Stomach (tissue), 4 donors: ENCODE data around the gene DEK.

Experiments used
- CTCF ChIP-seq, 7 experiments: fragments of 450-650 bp in 4 of 7; fragments of 200-600 bp in 3 of 7; sonication (generic) in 3 of 7; IDR thresholded peaks; one replicate each; pipeline ENCODE4 v1.5.1; 2016 to 2019; ENCODE audit warnings: antibody characterized with exemption in 7 of 7, control low read depth in 2 of 7, mild to moderate bottlenecking in 1 of 7
- EP300 ChIP-seq: sonication (generic); formaldehyde crosslinking; IDR thresholded peaks from one replicate; pipeline ENCODE4 v1.6.1; 2017; ENCODE audit warnings: antibody characterized with exemption
- POLR2A ChIP-seq, 4 donors: fragments of 450-650 bp; IDR thresholded peaks; one replicate each; pipeline ENCODE4 v1.6.1; 2016; ENCODE audit warnings: antibody characterized with exemption in 4 of 4, control low read depth in 2 of 4, mild to moderate bottlenecking in 1 of 4, moderate library complexity in 1 of 4
- POLR2AphosphoS5 ChIP-seq, 3 donors: sonication (generic); formaldehyde crosslinking; IDR thresholded peaks; one replicate each; pipeline ENCODE4 v1.6.1; 2016; ENCODE audit warnings: antibody characterized with exemption in 3 of 3

- TF ChIP-seq CTCF (IDR thresholded peaks at IDR 0.05): no peak
- TF ChIP-seq POLR2A (IDR thresholded peaks at IDR 0.05): no peak
- no peak for TF ChIP-seq POLR2AphosphoS5 (IDR thresholded peaks at IDR 0.05)
- no peak for TF ChIP-seq EP300
Observed at GRCh38 chr6:18280084-18280483, 15.8 kb upstream of the DEK start.
